GM21390 (cell line): ENCODE results near the gene STARD5.
"Not testable (repeated sequence)": the region's sequence is repeated elsewhere in the genome, so short reads cannot be mapped to it uniquely, and the experiment has no call there.

ENCODE experiments used
- ATAC-seq: cut with Tn5 transposase; IDR thresholded peaks from one replicate; pipeline ENCODE4 v1.9.1; 2021; ENCODE audit not compliant: unreplicated experiment

STARD5 gene

DNA sequence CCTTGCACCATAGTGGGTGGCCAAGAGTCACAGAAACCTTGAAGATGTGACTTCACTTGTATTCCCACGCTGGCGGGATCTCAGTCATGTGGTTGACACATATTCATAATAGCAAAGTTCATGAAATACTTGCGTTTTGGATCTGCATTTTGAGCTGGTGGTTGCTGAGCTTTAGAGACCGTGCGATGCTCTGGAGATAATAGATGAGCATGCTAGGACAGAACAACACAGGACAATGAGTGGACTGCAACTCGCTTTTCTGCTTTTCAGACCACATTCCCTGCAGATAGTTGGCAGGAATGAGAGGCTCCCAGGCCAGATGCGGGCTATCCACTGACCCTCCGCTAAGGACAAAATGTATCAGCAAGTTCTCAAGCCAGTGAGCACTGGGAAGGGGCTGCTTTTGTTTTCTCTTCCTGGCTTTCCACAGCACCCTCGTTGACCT is 13.8 kb upstream of the STARD5 start:
- ATAC-seq = no peak

DNA sequence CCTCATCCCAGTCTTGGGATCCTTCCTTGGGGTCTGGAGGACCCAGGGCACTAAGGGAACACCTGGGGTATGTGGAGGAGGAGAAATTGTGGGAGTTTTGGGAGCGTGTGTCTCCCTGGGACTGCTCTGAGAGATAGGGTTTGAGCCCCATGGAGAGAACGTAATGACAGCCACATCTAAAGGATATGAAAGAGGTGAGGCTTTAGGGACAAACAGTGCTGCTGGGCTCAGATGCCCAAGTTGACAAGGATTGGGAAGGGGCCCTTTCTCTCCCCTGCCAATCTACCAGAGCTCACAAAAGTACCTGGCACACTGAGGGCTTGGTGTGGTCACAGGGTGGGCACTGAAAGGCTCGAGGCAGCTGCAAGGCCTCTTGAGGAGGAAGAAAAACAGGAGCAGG is 13.3 kb upstream of the STARD5 start:
- no peak for ATAC-seq

DNA sequence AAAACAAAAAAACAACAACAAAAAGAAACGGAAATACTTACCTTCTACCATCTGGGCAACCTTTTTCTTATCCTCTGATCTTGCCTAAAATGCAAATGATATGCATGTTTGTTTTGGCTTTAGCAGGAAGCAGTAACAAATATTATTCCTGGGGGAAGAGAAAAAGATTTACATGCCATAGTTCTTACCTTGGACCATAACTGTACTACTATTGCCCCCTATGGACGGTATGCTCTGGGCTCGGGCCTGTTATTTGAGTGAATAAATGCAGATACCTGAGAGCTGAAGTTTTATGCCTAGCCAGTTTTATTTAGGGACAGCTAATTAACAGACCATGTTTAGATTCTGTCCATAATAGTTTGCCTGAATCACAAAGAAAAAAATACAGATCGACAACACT is 12.6 kb upstream of the STARD5 start:
- ATAC-seq = no peak

DNA sequence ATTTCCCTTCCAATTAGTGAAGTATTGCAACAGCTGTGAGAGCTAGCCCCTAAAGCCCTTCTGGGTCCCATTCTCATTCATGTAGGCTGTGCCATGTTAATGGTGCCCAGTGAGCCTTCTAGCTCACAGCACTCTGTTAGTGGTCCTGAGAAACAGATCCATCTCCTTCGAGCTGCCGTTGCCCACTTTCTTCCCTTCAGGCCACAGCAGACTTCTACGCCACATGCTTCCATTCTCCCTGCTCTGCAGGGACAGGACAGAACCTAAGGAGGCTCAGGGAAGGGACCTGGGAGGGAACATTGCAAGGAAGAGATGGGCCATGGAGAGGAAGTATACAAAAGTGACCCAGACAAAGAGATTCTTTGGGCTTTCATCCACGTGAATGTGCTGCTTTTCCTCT is 11.7 kb upstream of the STARD5 start:
- ATAC-seq = no peak

DNA sequence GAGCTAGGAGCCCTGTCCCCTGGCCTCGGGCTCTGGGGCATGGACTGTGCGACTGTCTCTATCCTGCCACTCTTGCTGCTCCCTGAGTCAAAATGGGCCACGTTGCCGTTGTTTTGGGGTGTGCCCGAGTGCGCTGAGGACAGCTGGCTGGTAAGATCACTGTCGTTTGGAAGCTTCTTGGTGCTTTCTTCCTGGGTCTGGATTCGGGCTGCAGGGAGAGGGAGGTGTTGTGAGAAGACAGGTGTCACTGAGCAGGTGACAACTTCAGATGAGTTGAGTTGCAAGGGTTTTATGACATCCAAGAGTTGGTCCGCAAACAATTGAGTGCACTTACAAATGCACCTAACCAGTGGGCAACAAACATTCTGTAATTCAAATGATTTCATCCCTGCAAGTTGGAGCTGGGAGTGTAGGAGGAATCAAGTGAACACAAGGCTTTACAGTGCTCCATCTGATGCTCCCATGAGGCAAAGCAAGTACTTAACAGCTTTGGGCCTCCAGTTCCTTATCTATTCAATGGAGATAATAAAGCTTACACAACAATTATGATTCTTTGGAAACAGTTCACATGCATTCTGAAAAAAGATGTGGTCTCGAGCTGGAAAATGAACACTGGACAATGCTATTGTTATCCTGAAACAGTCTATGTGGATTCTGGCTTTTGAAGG is 11.0 kb upstream of the STARD5 start:
- no peak for ATAC-seq

DNA sequence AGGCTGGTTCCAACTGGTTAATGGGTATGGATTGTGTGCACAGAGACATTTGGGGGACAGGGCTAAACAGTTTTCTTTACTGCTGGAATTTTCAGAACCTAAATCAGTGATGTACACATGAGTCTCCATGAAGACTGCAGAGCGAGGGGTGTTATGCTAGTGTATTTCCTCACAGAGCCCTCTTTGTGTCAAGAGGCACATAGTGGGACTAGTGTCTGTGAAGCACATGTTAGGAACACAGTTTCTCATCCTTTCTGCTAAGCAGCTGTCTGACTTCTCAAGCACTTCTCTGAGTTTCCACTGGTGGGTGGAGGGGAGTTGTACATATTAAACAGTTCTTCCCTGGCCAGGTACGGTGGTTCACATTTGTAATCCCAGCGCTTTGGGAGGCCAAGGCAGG is 9.4 kb upstream of the STARD5 start:
- no peak for ATAC-seq

DNA sequence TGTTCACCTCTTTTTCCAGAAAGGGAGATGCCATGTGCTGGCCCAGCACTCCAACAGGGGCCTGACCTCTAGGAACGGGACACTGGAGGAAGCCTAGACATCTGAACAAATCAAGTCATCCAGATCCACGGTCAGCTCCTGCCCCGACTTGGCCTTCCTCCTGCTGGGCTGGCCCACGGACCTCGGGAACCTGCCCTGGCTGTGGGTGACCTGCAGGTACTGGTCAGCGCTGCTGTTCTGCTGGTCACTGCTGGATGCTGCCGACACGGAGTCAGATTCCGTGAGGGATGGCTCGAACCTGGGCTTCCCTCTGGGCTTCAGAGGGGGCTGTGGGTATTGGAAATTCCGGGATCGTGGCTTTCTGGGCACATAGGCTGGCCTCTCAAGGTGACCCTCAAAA is 8.4 kb upstream of the STARD5 start:
- ATAC-seq = no peak

DNA sequence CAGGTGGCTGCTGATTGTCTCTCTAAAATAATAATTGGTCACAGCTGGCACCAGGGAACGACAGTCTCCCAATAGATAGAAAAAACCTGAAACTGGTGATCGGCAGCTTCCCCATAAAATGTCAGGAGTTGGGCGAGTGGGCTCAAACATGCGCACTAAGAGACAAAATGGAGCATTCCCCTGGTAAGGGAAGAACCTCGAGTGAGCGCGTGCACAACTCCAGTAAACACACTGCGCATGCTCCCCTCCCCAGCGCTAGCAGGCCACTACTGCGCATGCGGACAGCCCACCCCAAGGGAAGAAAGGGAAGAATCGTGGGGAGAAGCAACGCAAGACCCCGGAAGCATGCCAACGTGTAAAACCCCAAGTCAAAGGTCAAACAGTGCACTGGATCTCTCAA is 7.7 kb upstream of the STARD5 start:
- ATAC-seq = no peak

DNA sequence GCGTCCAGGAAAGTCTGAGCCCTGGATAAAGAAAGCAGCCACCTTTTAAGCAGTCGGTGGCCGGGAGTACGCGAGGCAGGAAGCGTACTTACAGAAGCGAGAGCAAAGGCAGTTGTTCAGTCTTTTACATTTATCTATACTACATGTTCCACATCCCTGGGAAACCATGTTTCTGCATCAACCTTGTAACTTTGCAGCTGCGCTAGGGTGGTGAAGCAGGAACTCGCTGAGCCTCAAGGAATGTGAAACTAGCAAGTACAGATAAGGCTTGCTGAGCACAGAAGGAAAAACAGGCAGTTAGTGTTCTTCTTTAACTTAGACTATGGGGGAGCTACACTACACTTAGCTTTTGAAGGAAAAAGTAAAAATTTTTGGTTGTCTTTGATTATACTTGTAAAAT is 7.2 kb upstream of the STARD5 start:
- not testable (repeated sequence) for ATAC-seq

DNA sequence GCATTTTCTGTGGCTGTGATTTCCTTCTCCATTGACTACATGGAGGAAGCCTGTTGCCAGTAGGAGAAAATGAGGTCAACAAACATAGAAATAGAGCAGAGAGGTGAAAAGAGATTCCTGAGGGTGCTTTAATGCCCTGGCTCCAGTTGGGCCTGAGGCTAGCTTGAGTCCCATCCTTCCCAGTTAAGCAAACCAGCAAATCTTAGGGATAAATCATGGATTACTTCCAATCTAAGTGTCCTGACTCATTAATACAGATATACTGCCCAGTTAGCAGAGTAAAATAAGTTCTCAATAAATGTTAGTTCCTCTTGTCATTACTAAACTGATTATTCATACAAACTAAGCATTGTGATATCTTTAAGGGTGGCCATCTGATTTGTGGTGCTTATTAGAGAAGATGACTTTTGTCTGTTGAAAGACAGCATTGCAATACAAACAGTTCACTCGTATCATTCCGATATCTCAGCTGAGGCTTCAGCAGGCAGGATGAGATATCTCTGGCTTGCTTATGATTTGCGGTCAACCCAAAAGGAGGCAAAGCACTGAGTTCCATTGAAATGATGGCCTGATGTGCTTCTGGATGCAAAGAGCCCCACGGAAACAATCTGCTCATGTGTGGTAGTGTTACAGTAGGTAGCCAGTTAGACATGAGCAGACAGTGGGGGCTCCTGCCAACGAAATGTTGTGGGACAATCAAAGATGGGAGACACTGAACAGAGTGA is 6.6 kb upstream of the STARD5 start:
- ATAC-seq = no peak

DNA sequence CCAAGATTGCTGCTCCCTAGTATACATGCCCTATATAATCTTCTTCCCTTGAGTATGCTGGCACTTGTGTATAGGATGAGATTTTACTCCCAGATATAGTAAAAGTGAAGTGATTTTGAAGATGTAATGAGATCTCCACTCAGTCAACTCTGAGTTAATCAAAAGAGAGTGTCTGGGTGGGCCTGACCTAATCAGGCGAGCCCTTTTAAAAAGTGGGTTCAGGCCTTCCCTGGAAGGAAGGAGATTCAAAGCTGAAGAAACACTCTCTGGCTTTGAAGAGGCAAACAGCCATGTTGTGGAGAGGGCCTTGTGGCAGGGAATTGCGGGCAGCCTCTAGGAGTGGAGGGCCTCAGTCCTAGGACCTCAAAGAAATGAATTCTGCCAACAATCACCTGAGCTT is 5.5 kb upstream of the STARD5 start:
- no peak for ATAC-seq

DNA sequence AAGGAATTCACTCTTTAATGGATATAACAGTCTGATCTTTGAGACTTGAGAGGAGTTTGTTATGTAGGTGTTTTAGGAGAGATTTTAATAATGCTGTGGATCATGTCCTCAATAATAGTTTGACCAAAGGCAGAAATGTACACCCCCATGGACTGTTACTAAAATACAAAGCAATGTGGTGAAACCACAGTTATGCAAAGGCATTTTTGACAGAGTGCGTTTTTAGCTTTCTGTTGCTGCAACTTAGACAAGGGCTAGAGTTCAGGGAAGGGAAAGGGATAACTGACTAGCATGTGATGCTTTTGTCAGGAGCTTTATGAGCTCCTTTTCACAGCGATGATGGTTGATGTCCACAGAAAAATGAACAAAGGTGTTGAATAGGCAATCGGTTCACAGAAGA is 3.6 kb upstream of the STARD5 start:
- ATAC-seq = no peak

DNA sequence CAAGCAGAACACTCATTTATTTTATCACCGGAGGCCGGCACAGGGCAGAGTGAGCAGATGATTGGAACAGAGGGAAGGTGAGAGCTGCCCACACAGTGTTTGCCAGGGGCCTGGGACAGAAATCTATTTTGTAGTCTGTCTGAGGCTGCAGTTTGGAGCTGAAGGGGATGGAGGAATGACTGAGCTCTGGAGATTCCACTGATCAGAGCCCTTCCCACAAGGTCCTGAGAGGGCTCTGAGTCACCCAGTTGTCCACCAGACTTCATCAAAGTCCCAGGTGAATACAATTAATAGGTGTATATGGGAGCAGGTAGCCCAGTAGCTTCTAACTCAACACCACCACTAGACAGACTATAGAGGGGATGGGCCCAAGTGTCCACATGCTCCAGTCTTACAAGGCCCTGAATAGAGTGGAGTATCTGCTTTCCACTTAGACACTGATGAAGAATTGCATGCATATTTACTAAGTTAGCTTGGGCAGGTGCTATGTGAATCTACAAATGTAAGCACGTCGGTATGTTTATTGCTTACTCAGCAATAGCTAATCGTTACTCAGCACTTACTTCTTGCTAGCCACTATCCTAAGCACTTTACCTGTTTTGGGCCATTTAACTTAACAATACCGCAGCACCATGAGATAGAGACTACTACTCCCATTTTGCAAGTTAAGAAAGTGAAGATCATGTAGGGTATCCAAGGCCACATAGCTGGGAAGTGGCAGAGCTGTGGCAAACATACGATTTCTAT is 2.7 kb upstream of the STARD5 start:
- no peak for ATAC-seq

DNA sequence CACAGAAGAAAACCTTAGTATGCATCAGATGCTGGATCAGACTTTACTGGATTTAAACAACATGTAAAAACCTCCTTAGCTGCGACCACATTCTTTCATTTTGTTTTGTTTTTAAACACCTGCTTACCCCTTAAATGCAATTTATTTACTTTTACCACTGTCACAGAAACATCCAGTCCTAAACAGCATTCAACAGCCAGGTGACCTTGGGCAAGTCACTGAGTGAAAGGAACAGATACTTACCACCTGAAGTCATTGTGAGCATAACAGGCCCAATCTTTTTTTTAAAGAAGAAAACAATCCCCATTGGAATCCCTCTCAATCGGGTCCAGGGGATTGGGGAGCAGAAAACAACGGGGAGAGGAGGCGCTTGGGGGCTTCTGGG is 390 bp downstream of the STARD5 start:
- ATAC-seq = peak; percentile 22

DNA sequence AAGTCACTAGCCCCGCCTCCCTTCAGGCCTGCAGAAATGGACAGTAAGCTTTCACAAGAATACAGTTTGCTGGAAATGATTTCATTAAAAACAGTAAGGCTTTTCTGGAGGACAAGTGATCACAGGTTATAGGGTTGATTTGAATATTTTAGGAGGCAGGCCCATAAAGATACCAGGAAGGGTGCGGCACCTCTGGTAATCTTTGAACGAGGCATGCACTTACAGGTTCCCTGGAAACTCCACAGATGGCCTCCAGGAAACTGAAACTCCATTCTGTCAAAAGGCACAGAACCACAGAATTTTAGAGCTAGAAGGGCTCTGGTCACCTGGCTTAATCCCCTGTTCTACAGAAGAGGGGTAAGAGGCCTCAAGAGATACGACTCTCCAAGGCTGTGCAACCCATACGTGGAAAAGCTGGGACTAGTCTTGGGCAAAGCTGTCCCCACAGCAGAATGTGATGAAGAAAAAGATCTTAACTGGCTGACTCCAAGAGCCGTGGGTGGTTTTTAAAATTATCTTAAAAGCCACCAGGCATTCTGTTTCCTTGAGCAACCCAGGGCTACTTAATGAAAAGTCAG is 1.2 kb downstream of the STARD5 start:
- no peak for ATAC-seq

DNA sequence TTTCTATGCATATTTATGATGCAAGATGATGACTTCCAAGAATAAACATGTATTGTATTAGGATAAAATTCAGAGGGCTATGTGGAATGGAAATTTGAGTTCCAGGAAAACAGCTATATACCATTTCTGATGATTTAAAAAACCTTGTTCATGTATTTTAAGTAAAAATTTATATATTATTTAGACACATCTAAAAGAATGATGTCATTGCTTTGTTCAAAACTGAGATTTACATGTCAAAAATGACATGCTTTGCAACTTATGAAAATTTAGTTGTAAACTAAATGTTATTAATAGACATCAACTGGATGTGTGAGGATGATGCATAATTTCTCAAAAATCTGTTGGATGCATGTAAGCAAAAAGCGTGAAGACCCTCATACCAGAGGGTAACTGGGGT is 2.3 kb downstream of the STARD5 start:
- ATAC-seq = no peak

DNA sequence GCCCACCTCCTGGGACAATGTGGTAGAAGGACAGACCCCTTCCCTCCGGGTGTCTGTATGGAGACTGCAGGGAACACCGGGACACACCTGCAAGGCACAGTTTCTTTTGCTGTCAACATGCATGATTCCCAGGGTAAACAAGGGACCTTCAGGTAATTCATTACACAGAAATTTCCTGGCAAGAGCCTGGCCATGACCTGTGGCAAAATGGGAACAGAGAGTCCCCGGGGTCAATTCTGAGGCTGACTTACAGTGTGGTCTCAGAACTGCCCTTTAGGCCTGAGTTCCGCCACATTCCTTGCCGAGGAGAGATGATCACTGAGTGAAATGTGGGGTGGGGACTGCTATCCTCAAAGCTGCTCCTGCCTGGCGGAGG is 6.3 kb downstream of the STARD5 start:
- ATAC-seq = no peak

DNA sequence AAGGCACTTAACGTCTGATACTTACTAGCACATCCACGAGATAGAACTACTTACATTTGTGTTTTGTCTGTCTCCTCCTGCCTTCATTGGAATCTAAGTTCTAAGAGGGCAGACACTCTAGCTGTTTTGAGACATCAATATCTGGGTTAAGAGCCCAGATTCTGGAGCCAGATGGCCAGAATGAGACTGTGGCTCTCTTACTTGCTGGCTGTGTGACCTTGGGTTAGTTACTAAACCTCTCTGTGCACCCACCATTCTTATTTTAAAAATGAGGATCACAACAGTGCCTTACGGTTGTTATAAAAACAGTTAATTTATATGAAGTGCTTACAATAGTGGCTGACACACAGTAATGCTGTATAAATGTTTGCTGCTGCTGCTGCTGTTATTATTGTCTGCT is 7.7 kb downstream of the STARD5 start:
- ATAC-seq = no peak

DNA sequence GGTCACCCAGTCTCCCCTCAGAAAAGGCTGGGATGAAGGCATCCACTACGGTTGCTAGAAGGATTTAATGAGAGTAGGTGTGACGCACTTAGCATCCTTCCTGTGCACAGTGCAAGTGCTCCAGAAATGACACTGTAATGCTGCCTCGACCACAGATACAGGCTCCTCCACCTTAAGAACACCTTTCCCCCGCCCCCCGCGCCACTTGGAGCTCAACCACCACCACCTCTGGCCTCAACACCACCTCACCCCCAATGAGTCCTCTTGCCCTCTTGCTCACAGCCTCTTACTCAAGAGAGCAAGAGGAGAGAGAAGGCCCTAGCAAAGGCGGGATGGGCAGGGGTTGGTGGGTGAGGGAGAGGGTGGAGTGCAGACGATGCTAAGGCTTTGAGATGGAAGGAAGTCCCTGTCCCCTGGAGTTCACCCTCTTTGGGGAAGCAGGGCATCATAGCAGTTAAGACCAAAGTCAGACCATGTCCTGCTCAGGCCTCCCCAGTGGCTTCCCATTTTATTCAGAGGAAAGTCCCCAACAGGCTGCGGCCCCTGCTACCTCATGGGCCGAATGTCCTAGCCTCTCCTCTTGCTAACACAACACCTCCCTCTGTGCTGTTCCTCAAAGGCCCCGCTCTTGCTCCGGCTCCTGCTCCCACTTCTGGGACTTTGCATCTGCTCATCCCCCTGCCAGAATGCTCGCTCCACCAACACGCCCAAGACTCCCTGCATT is 8.3 kb downstream of the STARD5 start:
- no peak for ATAC-seq

DNA sequence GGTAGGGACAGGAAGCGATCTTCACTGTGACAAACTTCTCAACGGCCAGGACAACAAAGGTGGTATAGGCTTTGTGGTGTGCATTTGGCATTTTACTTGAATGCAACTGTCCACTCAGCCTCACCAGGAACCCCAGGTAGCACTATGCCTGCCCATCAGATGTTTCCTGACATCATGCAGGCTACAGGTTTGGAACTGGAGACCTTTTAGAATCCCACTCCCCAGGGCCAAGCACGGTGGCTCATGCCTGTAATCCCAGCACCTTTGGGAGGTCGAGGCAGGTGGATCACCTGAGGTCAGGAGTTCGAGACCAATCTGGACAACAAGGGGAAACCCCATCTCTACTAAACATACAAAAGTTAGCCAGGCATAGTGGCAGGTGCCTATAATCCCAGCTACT is 9.6 kb downstream of the STARD5 start:
- no peak for ATAC-seq

DNA sequence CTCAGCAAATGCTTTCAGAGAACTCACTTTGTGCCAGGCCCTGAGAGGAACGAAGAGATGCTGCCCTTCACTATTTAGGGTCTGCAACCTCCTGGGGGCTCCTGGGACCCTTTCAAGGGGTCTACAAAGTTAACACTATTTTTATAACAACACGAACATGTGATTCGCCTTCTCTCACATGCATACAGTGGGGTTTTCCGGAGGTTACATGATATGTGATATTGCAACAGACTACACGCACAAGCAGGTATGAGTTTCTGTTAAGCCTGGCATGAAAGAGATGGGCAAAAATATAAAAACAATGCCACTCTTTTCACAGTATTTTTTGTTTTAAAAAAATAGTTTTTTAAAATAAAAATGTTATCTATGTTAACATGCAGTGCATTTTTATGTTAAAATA is 10.3 kb downstream of the STARD5 start:
- ATAC-seq = no peak
